GM18507 (cell line): ENCODE measurements around the gene OGFRL1.
A peak's percentile ranks its signal among the peaks of the same experiment; 100 is the strongest.

ENCODE experiments used
- DNase-seq: peaks from one replicate; pipeline ENCODE4 v3.0.0; 2011; ENCODE audit warnings: low read depth; ENCODE audit not compliant: insufficient read length; ENCODE audit errors: extremely low spot score
- FAIRE-seq: peaks from 2 replicates; lab custom pipeline; 2011; peaks lifted over from hg19 to GRCh38; lab: Jason Lieb, UNC

Gene OGFRL1

DNA sequence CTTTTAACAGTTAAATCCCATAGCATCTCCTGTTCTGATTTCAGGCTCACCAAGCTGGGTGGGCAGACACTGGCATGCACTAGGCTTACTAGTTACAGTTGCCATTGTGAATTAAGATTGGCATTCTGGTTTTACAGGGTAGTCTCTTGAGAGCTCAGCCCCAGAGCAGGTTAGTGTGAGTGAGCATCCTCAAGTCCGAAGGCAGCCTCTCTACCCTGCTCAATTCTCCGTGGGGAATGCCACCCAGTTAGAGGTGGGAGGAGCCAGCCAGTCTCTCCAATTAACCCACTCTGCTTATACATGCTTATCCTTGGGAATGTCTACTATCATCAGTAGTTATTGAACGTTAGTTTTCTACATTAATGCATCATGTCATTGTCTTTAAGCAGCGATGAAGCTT is 8.9 kb upstream of the OGFRL1 start:
- FAIRE-seq (no peak), DNase-seq (no peak)

- DNase-seq, result no peak
- no peak for FAIRE-seq
These were observed 7.9 kb upstream of the OGFRL1 start for GRCh38 chr6:71280701-71281100.

DNA sequence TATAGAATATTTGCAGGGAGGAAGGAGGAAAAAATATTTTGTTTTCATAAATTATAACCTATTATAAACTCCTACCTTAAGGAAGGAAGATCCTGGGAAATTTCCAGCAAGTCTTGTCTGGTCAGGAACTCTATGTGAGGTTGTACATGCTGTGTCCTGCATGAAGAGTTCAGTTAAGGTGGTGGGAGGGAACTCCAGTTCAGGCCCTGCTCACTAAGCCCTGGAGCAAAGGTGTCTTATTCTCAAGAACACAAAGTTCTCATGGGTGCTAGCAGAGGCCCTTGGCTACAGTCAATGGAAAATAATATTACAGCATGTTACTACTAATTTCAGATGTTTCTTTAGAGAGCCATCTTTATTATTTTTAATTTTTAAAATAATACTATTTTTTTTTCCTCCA is 3.8 kb upstream of the OGFRL1 start:
- DNase-seq (no peak), FAIRE-seq (no peak)

GRCh38 chr6:71287038-71287437 is 1.6 kb upstream of the OGFRL1 start:
- no peak for DNase-seq

GRCh38 chr6:71287926-71288227 is 734 bp upstream of the OGFRL1 start:
- FAIRE-seq (peak; percentile 81), DNase-seq (no peak)

More at GRCh38 chr6:71287038-71287437, 1.6 kb upstream of the OGFRL1 start:
- FAIRE-seq, result no peak

DNA sequence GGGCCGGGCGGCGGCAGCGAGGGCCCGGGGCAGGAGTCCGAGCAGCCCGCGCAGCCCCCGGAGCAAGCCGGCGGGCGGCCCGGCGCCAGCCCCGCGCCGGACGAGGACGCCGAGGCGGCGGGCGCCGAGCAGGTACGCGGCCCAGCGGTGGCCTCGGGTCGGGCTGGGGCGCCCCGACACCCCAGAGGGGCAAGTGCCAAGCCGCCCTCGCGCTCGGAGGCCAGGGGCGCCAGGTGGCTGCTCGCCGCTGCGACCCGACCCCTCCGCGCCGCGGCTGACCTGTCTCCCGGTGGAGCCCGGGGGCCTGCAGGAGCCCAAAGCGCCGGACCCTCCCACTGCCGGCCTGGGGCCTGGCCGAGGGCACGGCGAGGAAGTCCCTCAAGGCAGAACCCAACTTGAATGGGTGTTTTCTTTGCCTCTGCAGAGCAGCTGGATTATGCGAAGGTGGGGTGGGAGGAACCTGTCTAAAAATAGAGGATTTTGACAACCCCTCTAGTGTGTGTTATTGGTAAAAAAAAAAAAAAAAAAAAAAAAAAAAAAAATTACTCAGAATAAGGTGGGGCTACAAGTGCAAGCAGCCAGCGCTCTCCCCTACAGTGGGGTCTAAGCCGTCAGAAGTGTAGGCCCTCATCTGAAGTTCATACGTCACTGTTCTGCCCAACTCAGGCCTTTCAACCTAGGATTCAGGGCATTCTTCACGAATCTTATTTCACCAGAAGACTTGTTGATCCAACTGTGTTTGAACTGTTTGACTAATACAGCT is 609 bp downstream of the OGFRL1 start:
- peak; percentile 35 for FAIRE-seq

DNA sequence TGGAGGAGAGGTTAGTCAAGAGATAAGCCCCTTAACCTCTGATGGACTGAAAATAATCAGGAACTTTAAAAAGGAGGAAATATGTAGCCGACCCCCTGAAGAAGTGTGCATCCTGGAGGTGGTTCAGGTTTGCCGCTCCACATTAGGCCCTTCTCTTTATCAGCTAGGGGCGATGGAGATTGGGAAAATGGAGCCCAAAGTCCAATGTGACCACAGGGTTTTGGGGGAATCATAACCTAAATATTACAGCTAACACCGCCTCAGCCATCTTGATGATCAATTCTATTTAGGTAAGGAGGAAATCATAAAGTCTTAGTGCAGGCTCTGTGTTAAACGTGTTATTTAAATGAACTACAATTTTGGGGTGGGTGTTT is 1.2 kb downstream of the OGFRL1 start:
- FAIRE-seq, result no peak
- no peak for DNase-seq

More for the DNA sequence above, 609 bp downstream of the OGFRL1 start:
- no peak for DNase-seq

DNA sequence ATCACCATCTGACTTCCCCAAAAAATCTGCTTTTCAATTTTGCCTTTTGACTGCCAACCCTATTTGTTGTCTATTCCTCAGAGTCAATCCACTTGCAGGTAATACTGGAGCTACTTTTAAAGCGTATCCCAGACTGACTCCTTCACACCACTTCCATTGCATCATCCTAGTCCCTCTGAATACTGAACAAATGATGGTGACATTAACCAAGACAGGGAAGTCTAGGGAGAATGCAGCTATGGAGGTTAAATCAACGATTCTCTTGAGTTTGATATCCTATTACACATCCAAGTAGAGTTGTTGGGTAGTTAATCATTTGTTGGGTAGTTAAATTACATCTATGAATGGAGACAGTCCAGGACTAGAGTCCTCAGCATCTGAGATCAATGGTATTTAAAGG is 2.0 kb downstream of the OGFRL1 start:
- DNase-seq, result no peak

DNA sequence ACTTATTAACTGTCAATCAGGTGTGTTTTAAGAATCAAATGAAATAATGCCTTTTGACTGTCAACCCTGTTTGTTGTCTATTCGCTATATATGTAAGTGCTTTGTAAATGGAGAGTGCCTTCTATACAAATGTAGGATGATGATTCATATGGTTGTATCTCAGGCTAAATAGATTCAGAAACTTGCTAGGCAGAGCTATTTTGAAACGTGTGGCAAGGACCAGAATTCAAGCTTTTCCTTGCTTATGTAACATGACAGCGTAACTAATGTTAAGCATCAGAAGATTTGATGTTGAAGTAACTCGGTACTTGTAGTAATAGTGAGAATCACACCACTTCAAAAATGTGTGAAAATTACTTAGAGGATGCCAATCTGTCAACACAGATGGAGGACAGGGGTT is 3.4 kb downstream of the OGFRL1 start:
- FAIRE-seq (no peak), DNase-seq (no peak)

More for the DNA sequence above, 2.0 kb downstream of the OGFRL1 start:
- FAIRE-seq, result no peak

GRCh38 chr6:71294121-71294523 is 5.5 kb downstream of the OGFRL1 start:
- DNase-seq (no peak), FAIRE-seq (no peak)

DNA sequence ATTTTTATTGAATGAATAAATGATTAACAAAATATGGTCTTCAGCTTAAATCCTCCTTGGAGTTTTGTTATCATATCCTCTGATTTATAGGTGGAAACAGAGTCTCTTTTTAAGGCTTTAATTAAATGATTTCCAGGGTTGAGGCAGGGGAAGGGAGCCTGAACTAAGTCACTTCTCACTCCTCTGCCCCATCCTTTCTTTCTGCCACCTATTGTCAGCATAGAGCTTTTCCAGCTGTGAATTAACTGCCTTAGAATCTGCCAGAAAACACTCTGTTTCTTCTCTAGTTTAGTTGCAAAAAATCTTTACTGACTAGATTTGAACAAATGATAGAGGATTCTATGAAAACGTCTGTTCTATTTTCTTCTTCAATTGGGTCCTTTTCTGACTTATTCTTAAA is 9.8 kb downstream of the OGFRL1 start:
- FAIRE-seq, result no peak
- DNase-seq, result no peak

DNA sequence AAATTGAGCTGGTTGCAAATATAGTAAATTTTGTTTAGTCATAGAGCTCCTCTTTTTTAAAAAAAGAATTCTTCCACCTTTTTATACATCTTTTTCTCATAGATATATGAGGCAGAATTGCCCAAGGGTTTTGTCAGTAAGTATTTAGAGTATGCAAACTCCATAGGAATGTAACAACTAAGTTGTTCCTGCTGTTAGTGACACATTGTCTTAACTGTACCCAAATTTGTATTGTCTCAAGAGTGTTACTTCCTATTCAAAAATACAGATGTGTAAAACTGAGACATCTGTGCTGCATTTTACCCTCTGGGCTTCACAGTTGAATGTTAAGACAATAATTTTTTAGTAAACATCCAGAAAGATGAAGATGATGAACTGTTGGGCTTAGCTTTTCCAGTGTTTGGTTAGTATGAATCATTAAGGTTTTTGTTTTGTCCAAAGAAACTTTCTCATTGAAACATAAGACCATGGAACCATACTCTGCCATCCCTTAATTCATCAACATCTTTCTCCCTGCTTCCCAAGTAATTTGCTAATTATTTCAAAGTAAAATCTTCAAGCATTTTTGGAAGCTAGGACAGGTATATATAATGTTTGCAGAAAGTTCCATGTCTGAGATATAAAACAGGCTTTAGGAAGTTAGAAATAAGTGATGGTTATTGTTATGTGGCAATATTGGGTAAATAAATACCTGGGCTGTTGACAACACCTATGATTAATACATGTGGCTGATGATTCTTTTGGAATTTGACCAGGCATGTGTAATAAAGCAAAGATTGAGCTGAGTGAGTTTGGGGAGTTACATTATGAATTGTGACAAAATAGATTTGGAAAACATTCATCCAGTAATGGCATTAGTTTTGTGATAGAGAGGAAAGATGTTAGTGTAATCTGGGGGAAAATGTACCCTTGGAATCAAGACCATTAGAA is 11.2 kb downstream of the OGFRL1 start:
- FAIRE-seq (no peak), DNase-seq (no peak)

GRCh38 chr6:71300561-71301168 is 12.1 kb downstream of the OGFRL1 start:
- no peak for FAIRE-seq

GRCh38 chr6:71301546-71301945 is 12.9 kb downstream of the OGFRL1 start:
- FAIRE-seq (no peak), DNase-seq (no peak)

More at GRCh38 chr6:71300561-71301168, 12.1 kb downstream of the OGFRL1 start:
- DNase-seq, result no peak

GRCh38 chr6:71309656-71310055 is 21.0 kb downstream of the OGFRL1 start:
- FAIRE-seq (no peak), DNase-seq (no peak)

- DNase-seq, result no peak
- no peak for FAIRE-seq
These were observed 21.6 kb downstream of the OGFRL1 start for GRCh38 chr6:71310261-71310660.

DNA sequence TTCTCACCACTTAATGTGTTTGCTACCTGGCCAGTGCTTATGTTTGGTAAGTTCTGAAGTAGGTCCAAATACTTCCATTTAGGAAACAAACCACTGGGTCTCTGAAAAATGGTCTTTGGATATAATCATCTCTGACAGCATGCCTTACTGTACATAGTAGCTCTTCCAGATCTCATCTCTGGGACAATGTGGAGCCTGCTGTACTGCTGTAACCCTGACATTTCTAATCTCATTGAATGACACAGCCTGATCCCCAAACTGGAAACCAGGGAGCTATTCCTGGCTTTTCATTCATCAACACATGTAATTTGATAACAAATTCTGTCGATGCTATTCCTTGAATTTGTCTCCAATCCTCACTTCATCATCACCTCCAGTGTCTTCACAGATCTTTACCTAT is 23.5 kb downstream of the OGFRL1 start:
- FAIRE-seq, result no peak
- no peak for DNase-seq

GRCh38 chr6:71317441-71317840 is 28.8 kb downstream of the OGFRL1 start:
- FAIRE-seq (no peak), DNase-seq (no peak)

GRCh38 chr6:71320041-71320440 is 31.4 kb downstream of the OGFRL1 start:
- FAIRE-seq, result no peak
- DNase-seq, result no peak

- no peak for FAIRE-seq
- no peak for DNase-seq
These were observed 32.7 kb downstream of the OGFRL1 start for GRCh38 chr6:71321314-71321713.
